ENCODE data around the gene PREX1. TPM values are rescaled to one million over a fixed set of nuclear protein-coding genes. Genes with fewer than 3 reads are reported as not detected.
A peak's percentile ranks its signal among the peaks of the same experiment; 100 is the strongest.

Gene PREX1
- polyA plus RNA-seq, 1 of the 3 experiments (the other 2 are of a cell fraction): 5.3 TPM

DNA sequence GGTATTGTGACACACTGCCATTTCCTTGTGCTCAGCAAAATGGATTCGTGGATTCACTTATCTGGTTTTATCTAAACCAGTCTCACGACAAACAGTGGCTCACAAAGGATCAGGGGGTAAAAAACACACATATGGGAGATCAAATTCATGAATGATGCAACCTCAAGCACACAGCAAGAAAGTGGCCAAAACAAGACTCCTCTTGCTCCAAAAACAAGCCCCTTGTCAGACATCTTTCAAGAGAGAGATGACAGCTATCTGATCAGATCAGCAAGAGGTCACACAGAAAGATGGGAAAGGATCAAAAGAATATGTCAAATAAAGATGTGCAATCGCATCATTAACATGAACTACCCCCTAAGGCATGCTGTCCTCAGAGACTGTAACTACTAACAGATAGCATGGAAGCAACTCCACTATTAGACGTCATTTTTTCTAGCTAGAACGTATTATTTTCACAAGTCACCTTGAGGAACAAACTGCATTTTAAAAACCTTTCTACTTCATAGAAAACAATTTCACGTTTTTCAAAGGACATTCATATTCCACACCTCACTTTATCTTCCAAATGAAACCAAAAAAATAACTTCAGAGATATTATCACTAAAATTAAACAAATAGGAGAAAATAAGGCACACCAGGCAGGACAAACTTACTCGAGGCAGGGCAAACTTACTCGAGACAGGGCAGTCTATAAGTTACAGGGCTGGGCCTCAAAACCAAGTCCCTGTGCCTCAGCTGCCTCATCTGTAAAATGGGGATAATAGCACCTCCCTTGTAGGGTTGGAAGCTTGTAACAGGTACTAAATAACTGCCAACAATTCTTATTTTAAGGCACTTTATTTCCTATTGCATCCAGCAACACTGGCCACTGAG is 122.3 kb downstream of the PREX1 start:
- H3K9me3 ChIP-seq: no peaks in the 10 kb centered on the region
- 70% methylated on average over 8 of the region's 8 CpGs for WGBS (ENCODE audit: low lambda C conversion rate)
- peak; percentile 48 for DNase-seq
- H3K79me2 ChIP-seq (ENCODE audit: insufficient read depth): no peaks in the 10 kb centered on the region
- H4K20me1 ChIP-seq (ENCODE audit: insufficient read depth): no peaks in the 10 kb centered on the region
- H3K36me3 ChIP-seq (replicated peaks in 1 of 2; ENCODE audit: control insufficient read depth in 1 of 2, insufficient read depth in 2 of 2, low read length in 1 of 2): no peaks in the 10 kb centered on the region
- CTCF ChIA-PET: interaction anchor here (0.9 to 3.2 kb wide), 2 partner anchors 18 to 49 kb away, joined by 3 to 15 read pairs; no protein-coding TSS in a partner anchor
- no peak overlapping the region for H3K9ac ChIP-seq
- H3K4me1 ChIP-seq (ENCODE audit: control insufficient read depth in 1 of 2, insufficient read depth in 2 of 2, low read depth in 1 of 2, low read length in 1 of 2): peaks cover 0 to 15% of the 10 kb centered on the region in 2 experiments; a peak in 1 of 4 replicates
- no peaks in the 10 kb centered on the region for H3F3A ChIP-seq (replicated peaks; ENCODE audit: insufficient read depth)
- H3K4me3 ChIP-seq (ENCODE audit: low read depth in 2 of 2, low read length in 1 of 2): no peak overlapping the region
- no peaks in the 10 kb centered on the region for H3K9me2 ChIP-seq
- no peaks in the 10 kb centered on the region for H3K27me3 ChIP-seq (ENCODE audit: insufficient read depth)
- no peak for TF ChIP-seq TEAD4 (IDR thresholded peaks at IDR 0.05; ENCODE audit: borderline replicate concordance, insufficient read depth)
- TF ChIP-seq, protein P1, sequence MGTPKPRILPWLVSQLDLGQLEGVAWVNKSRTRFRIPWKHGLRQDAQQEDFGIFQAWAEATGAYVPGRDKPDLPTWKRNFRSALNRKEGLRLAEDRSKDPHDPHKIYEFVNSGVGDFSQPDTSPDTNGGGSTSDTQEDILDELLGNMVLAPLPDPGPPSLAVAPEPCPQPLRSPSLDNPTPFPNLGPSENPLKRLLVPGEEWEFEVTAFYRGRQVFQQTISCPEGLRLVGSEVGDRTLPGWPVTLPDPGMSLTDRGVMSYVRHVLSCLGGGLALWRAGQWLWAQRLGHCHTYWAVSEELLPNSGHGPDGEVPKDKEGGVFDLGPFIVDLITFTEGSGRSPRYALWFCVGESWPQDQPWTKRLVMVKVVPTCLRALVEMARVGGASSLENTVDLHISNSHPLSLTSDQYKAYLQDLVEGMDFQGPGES (IDR thresholded peaks at IDR 0.05; ENCODE audit: low read depth, low read length): no peak
- H3K27ac ChIP-seq (ENCODE audit: low read depth in 2 of 2, low read length in 1 of 2): no peak overlapping the region
- POLR2A ChIA-PET: no interaction called here
- no peak overlapping the region for H2AFZ ChIP-seq (ENCODE audit: low read depth)
- no peak overlapping the region for H3K4me2 ChIP-seq

DNA sequence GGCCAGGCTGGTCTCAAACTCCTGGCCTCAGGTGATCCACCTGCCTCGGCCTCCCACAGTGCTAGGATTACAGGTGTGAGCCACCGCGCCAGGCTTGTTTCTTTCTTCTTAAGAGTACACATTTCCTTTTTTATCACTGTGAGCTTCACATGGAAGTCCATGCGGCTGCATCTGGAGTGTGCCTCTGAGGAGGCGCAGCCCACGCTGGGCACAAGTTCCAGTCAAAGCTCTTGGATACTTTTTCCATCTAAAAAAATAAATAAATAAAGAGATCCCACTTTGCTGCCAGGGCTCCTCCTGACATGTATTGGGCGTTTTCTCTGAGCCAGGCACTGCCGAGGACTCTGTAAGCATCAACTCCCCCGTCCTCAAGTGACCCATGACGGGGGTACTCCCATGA is 123.0 kb downstream of the PREX1 start:
- DNase-seq: no peak
- Histone ChIP-seq H3K27ac (ENCODE audit: low read depth in 2 of 2, low read length in 1 of 2) (no peak overlapping the region), H3K79me2 (ENCODE audit: insufficient read depth) (no peaks in the 10 kb centered on the region), H3K9me2 (no peaks in the 10 kb centered on the region), H3K4me1 (ENCODE audit: control insufficient read depth in 1 of 2, insufficient read depth in 2 of 2, low read depth in 1 of 2, low read length in 1 of 2) (peaks cover 0 to 15% of the 10 kb centered on the region in 2 experiments; a peak in 1 of 4 replicates), H3K9me3 (no peaks in the 10 kb centered on the region), H3K27me3 (ENCODE audit: insufficient read depth) (no peaks in the 10 kb centered on the region), H2AFZ (ENCODE audit: low read depth) (no peak overlapping the region), H3K36me3 (replicated peaks in 1 of 2; ENCODE audit: control insufficient read depth in 1 of 2, insufficient read depth in 2 of 2, low read length in 1 of 2) (no peaks in the 10 kb centered on the region), H3K4me2 (no peak overlapping the region), H4K20me1 (ENCODE audit: insufficient read depth) (no peaks in the 10 kb centered on the region), H3K4me3 (ENCODE audit: low read depth in 2 of 2, low read length in 1 of 2) (no peak overlapping the region), H3K9ac (no peak overlapping the region), H3F3A (replicated peaks; ENCODE audit: insufficient read depth) (no peaks in the 10 kb centered on the region)
- CTCF ChIA-PET: interaction anchor here (0.9 to 3.2 kb wide), 2 partner anchors 18 to 48 kb away, joined by 3 to 15 read pairs; no protein-coding TSS in a partner anchor
- 92% methylated on average over 10 of the region's 10 CpGs for WGBS (ENCODE audit: low lambda C conversion rate)
- POLR2A ChIA-PET: no interaction called here
- no peak for TF ChIP-seq FOSL2 (IDR thresholded peaks at IDR 0.05; ENCODE audit: borderline replicate concordance, low read depth)
- TF ChIP-seq, protein P2, sequence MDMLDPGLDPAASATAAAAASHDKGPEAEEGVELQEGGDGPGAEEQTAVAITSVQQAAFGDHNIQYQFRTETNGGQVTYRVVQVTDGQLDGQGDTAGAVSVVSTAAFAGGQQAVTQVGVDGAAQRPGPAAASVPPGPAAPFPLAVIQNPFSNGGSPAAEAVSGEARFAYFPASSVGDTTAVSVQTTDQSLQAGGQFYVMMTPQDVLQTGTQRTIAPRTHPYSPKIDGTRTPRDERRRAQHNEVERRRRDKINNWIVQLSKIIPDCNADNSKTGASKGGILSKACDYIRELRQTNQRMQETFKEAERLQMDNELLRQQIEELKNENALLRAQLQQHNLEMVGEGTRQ (IDR thresholded peaks at IDR 0.05; ENCODE audit: borderline replicate concordance, low read depth, low read length): no peak
- TF ChIP-seq, protein P1 (IDR thresholded peaks at IDR 0.05; ENCODE audit: low read depth, low read length): no peak
- no peak for TF ChIP-seq JUND (IDR thresholded peaks at IDR 0.05)
- TF ChIP-seq, protein P3, sequence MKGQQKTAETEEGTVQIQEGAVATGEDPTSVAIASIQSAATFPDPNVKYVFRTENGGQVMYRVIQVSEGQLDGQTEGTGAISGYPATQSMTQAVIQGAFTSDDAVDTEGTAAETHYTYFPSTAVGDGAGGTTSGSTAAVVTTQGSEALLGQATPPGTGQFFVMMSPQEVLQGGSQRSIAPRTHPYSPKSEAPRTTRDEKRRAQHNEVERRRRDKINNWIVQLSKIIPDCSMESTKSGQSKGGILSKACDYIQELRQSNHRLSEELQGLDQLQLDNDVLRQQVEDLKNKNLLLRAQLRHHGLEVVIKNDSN (IDR thresholded peaks at IDR 0.05; ENCODE audit: borderline replicate concordance, low read depth): no peak
- no peak for TF ChIP-seq MEF2A (IDR thresholded peaks at IDR 0.05; ENCODE audit: borderline replicate concordance, low read depth)
- no peak for TF ChIP-seq GATA2 (CRISPR knock-in tag; IDR thresholded peaks at IDR 0.05)
- no peak for TF ChIP-seq MXI1 (IDR thresholded peaks at IDR 0.05; ENCODE audit: low read depth, low read length)
- TF ChIP-seq, protein P4, sequence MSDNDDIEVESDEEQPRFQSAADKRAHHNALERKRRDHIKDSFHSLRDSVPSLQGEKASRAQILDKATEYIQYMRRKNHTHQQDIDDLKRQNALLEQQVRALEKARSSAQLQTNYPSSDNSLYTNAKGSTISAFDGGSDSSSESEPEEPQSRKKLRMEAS (IDR thresholded peaks at IDR 0.05; ENCODE audit: low read depth): no peak
- TF ChIP-seq ELF1 (IDR thresholded peaks at IDR 0.05): no peak
